ENCODE data around the gene ITGB4. TPM values are rescaled to one million over a fixed set of nuclear protein-coding genes. Genes with fewer than 3 reads are reported as not detected.

Gene ITGB4
- total and polyA plus RNA-seq, 2 experiments from 2014 or later, result 6.1 to 9.7 TPM

GRCh38 chr17:75672011-75672410, 49.2 kb upstream of the ITGB4 start:
- Histone ChIP-seq H3K79me2 (replicated peaks; ENCODE audit: insufficient read depth) (peaks cover 67% of the 10 kb centered on the region), H3K36me3 (ENCODE audit: insufficient read depth) (peaks cover 28% of the 10 kb centered on the region), H4K20me1 (replicated peaks; ENCODE audit: insufficient read depth) (peaks cover 28% of the 10 kb centered on the region), H3K27ac (ENCODE audit: low read depth) (no peak overlapping the region), H3F3A (replicated peaks; ENCODE audit: low read depth) (peaks cover 11% of the 10 kb centered on the region), H3K4me1 (ENCODE audit: insufficient read depth) (peaks cover 8% of the 10 kb centered on the region), H3K27me3 (ENCODE audit: insufficient read depth) (no peaks in the 10 kb centered on the region), H3K9me2 (ENCODE audit: insufficient read depth) (no peaks in the 10 kb centered on the region), H2AFZ (no peak overlapping the region), H3K4me3 (no peak overlapping the region), H3K4me2 (no peak overlapping the region)
- no peak for ATAC-seq
- Mint-ChIP-seq H3K36me3 (ENCODE audit: low read depth) (peaks cover 52% of the 10 kb centered on the region), H3K27ac (no peak overlapping the region), H3K9me3 (no peaks in the 10 kb centered on the region), H3K27me3 (ENCODE audit: insufficient read depth, low read depth, poor library complexity) (peaks cover 5% of the 10 kb centered on the region), H3K4me1 (peaks cover 5% of the 10 kb centered on the region), H3K4me3 (no peak overlapping the region)
- no peak for DNase-seq (ENCODE audit: low spot score)
- TF ChIP-seq ZNF331 (CRISPR knock-in tag; IDR thresholded peaks at IDR 0.05; ENCODE audit: low read depth), result no peak

GRCh38 chr17:75673487-75673886, 47.8 kb upstream of the ITGB4 start:
- Histone ChIP-seq H3F3A (replicated peaks; ENCODE audit: low read depth) (peaks cover 3% of the 10 kb centered on the region), H2AFZ (no peak overlapping the region), H3K36me3 (ENCODE audit: insufficient read depth) (peaks cover 32% of the 10 kb centered on the region), H3K4me2 (no peak overlapping the region), H3K27ac (ENCODE audit: low read depth) (no peak overlapping the region), H3K27me3 (ENCODE audit: insufficient read depth) (no peaks in the 10 kb centered on the region), H3K9me2 (ENCODE audit: insufficient read depth) (no peaks in the 10 kb centered on the region), H3K4me3 (no peak overlapping the region), H4K20me1 (replicated peaks; ENCODE audit: insufficient read depth) (peaks cover 28% of the 10 kb centered on the region), H3K4me1 (ENCODE audit: insufficient read depth) (peaks cover under 1% of the 10 kb centered on the region; the same call in 1 of the 2 replicates), H3K79me2 (replicated peaks; ENCODE audit: insufficient read depth) (peaks cover 57% of the 10 kb centered on the region)
- TF ChIP-seq JUNB (IDR thresholded peaks at IDR 0.05; ENCODE audit: unreplicated experiment), result no peak
- TF ChIP-seq ZNF331 (CRISPR knock-in tag; IDR thresholded peaks at IDR 0.05; ENCODE audit: low read depth), result no peak
- no peak for TF ChIP-seq NANOG (IDR thresholded peaks at IDR 0.05; ENCODE audit: borderline replicate concordance)
- no peak for TF ChIP-seq EZH2phosphoT487 (IDR thresholded peaks at IDR 0.05; ENCODE audit: unreplicated experiment)
- TF ChIP-seq CTCF (conservative IDR thresholded peaks at IDR 0.05; ENCODE audit: low read depth in 2 of 2), result no peak
- no peak for TF ChIP-seq REST (IDR thresholded peaks at IDR 0.05; ENCODE audit: unreplicated experiment)
- TF ChIP-seq ZNF114 (CRISPR knock-in tag; IDR thresholded peaks at IDR 0.05), result no peak
- TF ChIP-seq CREB1 (CRISPR knock-in tag; IDR thresholded peaks at IDR 0.05; ENCODE audit: low read depth), result no peak
- no peak for TF ChIP-seq ZNF462 (CRISPR knock-in tag; IDR thresholded peaks at IDR 0.05)
- no peak for TF ChIP-seq POLR2AphosphoS5 (IDR thresholded peaks at IDR 0.05; ENCODE audit: low read depth)
- no peak for TF ChIP-seq STAT1 (IDR thresholded peaks at IDR 0.05; ENCODE audit: unreplicated experiment)
- Mint-ChIP-seq H3K36me3 (ENCODE audit: low read depth) (peaks cover 53% of the 10 kb centered on the region), H3K4me1 (peaks cover 2% of the 10 kb centered on the region; the same call in 2 of the 3 replicates), H3K27ac (no peak overlapping the region), H3K4me3 (no peak overlapping the region), H3K9me3 (no peaks in the 10 kb centered on the region), H3K27me3 (ENCODE audit: insufficient read depth, low read depth, poor library complexity) (peaks cover 5% of the 10 kb centered on the region)
- DNase-seq (ENCODE audit: low spot score), result no peak
- no peak for ATAC-seq

Measured in GM23338 (cell line).